K562 (cell line): Measurements from ENCODE around the gene MIF. TPM values are rescaled to one million over a fixed set of nuclear protein-coding genes. Genes with fewer than 3 reads are reported as not detected.

Experiments used
- BRD4 ChIP-seq: fragments of 200-600 bp; sonication (generic); IDR thresholded peaks from 2 replicates; pipeline ENCODE4 v1.6.1; 2017; ENCODE audit warnings: inconsistent platforms
- CTBP1 ChIP-seq: fragments of 450-650 bp; IDR thresholded peaks from 2 replicates; pipeline ENCODE4 v1.6.1; 2016; ENCODE audit warnings: borderline replicate concordance
- CXXC5 ChIP-seq: fragments of 250-450 bp; sonication (Bioruptor Pico); IDR thresholded peaks from 2 replicates; pipeline ENCODE4 v1.8.0; 2022; ENCODE audit warnings: inconsistent platforms, mild to moderate bottlenecking, moderate library complexity
- ELF4 ChIP-seq: fragments of 450-650 bp; formaldehyde crosslinking; IDR thresholded peaks from 2 replicates; pipeline ENCODE4 v1.4.0; 2022; ENCODE audit warnings: missing genetic modification characterization
- HDAC2 ChIP-seq: fragments of 450-650 bp; IDR thresholded peaks from 2 replicates; pipeline ENCODE4 v1.6.1; 2016; ENCODE audit warnings: mild to moderate bottlenecking
- KDM2B ChIP-seq: fragments of 250-450 bp; sonication (Bioruptor Pico); IDR thresholded peaks from 2 replicates; pipeline ENCODE4 v1.8.0; 2021; ENCODE audit warnings: mild to moderate bottlenecking, moderate library complexity
- KLF16 ChIP-seq: IDR thresholded peaks from 2 replicates; pipeline ENCODE4 v1.6.1; 2016; ENCODE audit warnings: antibody characterized with exemption
- L3MBTL2 ChIP-seq: fragments of 450-650 bp; IDR thresholded peaks from 2 replicates; pipeline ENCODE4 v1.6.1; 2016; ENCODE audit warnings: mild to moderate bottlenecking, moderate library complexity
- MED1 ChIP-seq: sonication (generic); formaldehyde crosslinking; IDR thresholded peaks from 2 replicates; pipeline ENCODE4 v1.8.1; 2023; ENCODE audit warnings: missing genetic modification reagents, borderline replicate concordance
- NCOA4 ChIP-seq: fragments of 450-650 bp; IDR thresholded peaks from 2 replicates; pipeline ENCODE4 v1.6.1; 2018; ENCODE audit warnings: mild to moderate bottlenecking; ENCODE audit not compliant: partially characterized antibody
- NFIC ChIP-seq: fragments of 450-650 bp; IDR thresholded peaks from 2 replicates; pipeline ENCODE4 v1.6.1; 2017; ENCODE audit warnings: mild to moderate bottlenecking, inconsistent platforms
- NRF1 ChIP-seq, 2 experiments: fragments of 450-650 bp; IDR thresholded peaks in 1 of 2; conservative IDR thresholded peaks in 1 of 2; 2 replicates each; pipeline ENCODE4 v1.6.1; 2014; ENCODE audit warnings: mild to moderate bottlenecking in 2 of 2
- POLR2G ChIP-seq: fragments of 200-400 bp; formaldehyde crosslinking; IDR thresholded peaks from 2 replicates; pipeline ENCODE4 v1.6.1; 2017; ENCODE audit warnings: low read depth, mild to moderate bottlenecking, antibody characterized with exemption, low read length, moderate library complexity
- RBBP5 ChIP-seq: fragments of 200-600 bp; sonication (generic); IDR thresholded peaks from 2 replicates; pipeline ENCODE4 v1.6.1; 2012; ENCODE audit warnings: borderline replicate concordance, mild to moderate bottlenecking, low read length, control low read depth, inconsistent platforms; ENCODE audit not compliant: insufficient read depth, poor library complexity, severe bottlenecking
- RBFOX2 ChIP-seq: fragments of 200-400 bp; formaldehyde crosslinking; IDR thresholded peaks from 2 replicates; pipeline ENCODE4 v1.6.1; 2017; ENCODE audit warnings: low read depth, mild to moderate bottlenecking, low read length, moderate library complexity
- SETDB1 ChIP-seq: IDR thresholded peaks from one replicate; pipeline ENCODE4 v1.6.1; 2012; ENCODE audit warnings: low read length, control low read depth, inconsistent platforms
- TAF7 ChIP-seq: fragments of 450-650 bp; IDR thresholded peaks from 2 replicates; pipeline ENCODE4 v1.6.1; 2016; ENCODE audit warnings: missing genetic modification characterization, missing compliant biosample characterization
- TEAD1 ChIP-seq, 2 experiments: fragments of 450-650 bp in 1 of 2; sonication (generic) in 1 of 2; formaldehyde crosslinking; IDR thresholded peaks; 2 replicates each; pipeline versions ENCODE4 v1.4.0 to v1.8.0; 2020 to 2022; ENCODE audit warnings: mild to moderate bottlenecking in 2 of 2, missing genetic modification reagents in 1 of 2
- ZFP36 ChIP-seq: fragments of 150-350 bp; IDR thresholded peaks from 2 replicates; pipeline ENCODE4 v1.6.1; 2018; ENCODE audit warnings: low read length, low read depth; ENCODE audit not compliant: partially characterized antibody
- ZNF24 ChIP-seq: fragments of 450-650 bp; IDR thresholded peaks from 2 replicates; pipeline ENCODE4 v1.6.1; 2016
- ZNF583 ChIP-seq: fragments of 250-450 bp; sonication (Bioruptor Pico); IDR thresholded peaks from 2 replicates; pipeline ENCODE4 v1.4.0; 2020
- ZNF589 ChIP-seq: fragments of 200-800 bp; sonication (Bioruptor generic); IDR thresholded peaks from 2 replicates; pipeline ENCODE4 v1.6.1; 2016; ENCODE audit warnings: low read depth, missing genetic modification characterization, missing compliant biosample characterization
- ZNF766 ChIP-seq: fragments of 200-800 bp; sonication (Bioruptor generic); conservative IDR thresholded peaks from 2 replicates; pipeline ENCODE4 v1.6.1; 2016; ENCODE audit warnings: missing genetic modification characterization, missing compliant biosample characterization
- ZSCAN32 ChIP-seq: fragments of 450-650 bp; formaldehyde crosslinking; IDR thresholded peaks from 2 replicates; pipeline ENCODE4 v1.4.0; 2020; ENCODE audit warnings: mild to moderate bottlenecking, moderate library complexity
- polyA plus RNA-seq, 8 experiments: library from polyadenylated mRNA; depleted of rRNA in 4 of 8; stranded (reverse) in 5 of 8; unstranded in 3 of 8; fragments of >200 nt; fragmentation: Nextera tagmentation in 2 of 8; fragmentation: Illumina TruSeq in 1 of 8; extraction: Ambion mirVana in 2 of 8; extraction: Trizol in 1 of 8; gene quantifications; 2 replicates each; pipeline versions ENCODE4 v1.2.1 to v1.2.3, GENCODE V29; 2011 to 2014; ENCODE audit warnings: inconsistent platforms in 1 of 8, missing spikeins in 1 of 8
- total RNA-seq, 7 experiments: library from RNA; depleted of rRNA in 6 of 7; stranded (reverse); fragments of >200 nt in 6 of 7; fragmentation: Illumina TruSeq in 2 of 7; extraction: Trizol in 2 of 7; gene quantifications; 2 replicates each; pipeline versions ENCODE4 v1.2.1 to v1.2.3, GENCODE V29; 2011 to 2021; ENCODE audit warnings: low replicate concordance in 1 of 7
- TF ChIP-seq, protein P1 (sequence below), 2 experiments: IDR thresholded peaks; 2 replicates each; pipeline ENCODE4 v1.6.1; 2011; ENCODE audit warnings: borderline replicate concordance in 1 of 2, control low read depth in 1 of 2, low read depth in 1 of 2, low read length in 1 of 2, mild to moderate bottlenecking in 1 of 2, mixed read lengths in 1 of 2, moderate library complexity in 1 of 2; ENCODE audit not compliant: insufficient read depth in 1 of 2, insufficient read length in 1 of 2, poor library complexity in 1 of 2, severe bottlenecking in 1 of 2; ENCODE audit errors: extremely low read depth in 1 of 2
- TF ChIP-seq, protein P2 (sequence below): fragments of 450-650 bp; formaldehyde crosslinking; IDR thresholded peaks from 2 replicates; pipeline ENCODE4 v1.4.0; 2020; ENCODE audit warnings: mild to moderate bottlenecking, moderate library complexity

The MIF gene
- total and polyA plus RNA-seq, 9 of the 15 experiments (the other 6 are each of a cell fraction or from before 2014, with no cell fraction given) = 7.4 to 666 (median 193) TPM

GRCh38 chr22:23894710-23895598 lies 771 bp downstream of the MIF start (continued):
- TF ChIP-seq, protein P1, sequence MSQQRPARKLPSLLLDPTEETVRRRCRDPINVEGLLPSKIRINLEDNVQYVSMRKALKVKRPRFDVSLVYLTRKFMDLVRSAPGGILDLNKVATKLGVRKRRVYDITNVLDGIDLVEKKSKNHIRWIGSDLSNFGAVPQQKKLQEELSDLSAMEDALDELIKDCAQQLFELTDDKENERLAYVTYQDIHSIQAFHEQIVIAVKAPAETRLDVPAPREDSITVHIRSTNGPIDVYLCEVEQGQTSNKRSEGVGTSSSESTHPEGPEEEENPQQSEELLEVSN (IDR thresholded peaks at IDR 0.05; ENCODE audit: borderline replicate concordance in 1 of 2, extremely low read depth in 1 of 2, insufficient read depth in 1 of 2, insufficient read length in 1 of 2, low read depth in 1 of 2, low read length in 1 of 2, poor library complexity in 1 of 2, severe bottlenecking in 1 of 2) = peak; percentile 77 to 89
- TF ChIP-seq KLF16 (no peak), MED1 (CRISPR knock-in tag) (0 out of 2 replicates have a peak, but pooled peaks have one; percentile 43), L3MBTL2 (peak; percentile 93), KDM2B (CRISPR knock-in tag) (peak; percentile 30; the same call in 1 of the 2 replicates), BRD4 (peak; percentile 48; the same call in 1 of the 2 replicates), ZSCAN32 (CRISPR knock-in tag) (no peak), ZNF589 (CRISPR knock-in tag) (0 out of 2 replicates have a peak, but pooled peaks have one; percentile 37), ZFP36 (no peak), NFIC (peak; percentile 89), TEAD1 (CRISPR knock-in tag; IDR thresholded peaks at IDR 0.05) (0 out of 4 replicates have a peak, but pooled peaks of 1 of the 2 experiments have one; percentile 15), NCOA4 (no peak), HDAC2 (no peak; the same call in 1 of the 2 replicates), NRF1 (conservative IDR thresholded peaks at IDR 0.05 in 1 of 2, IDR thresholded peaks at IDR 0.05 in 1 of 2) (peak; percentile 92 to 93), ELF4 (CRISPR knock-in tag) (0 out of 2 replicates have a peak, but pooled peaks have one; percentile 17), CXXC5 (CRISPR knock-in tag) (peak; percentile 51), SETDB1 (no peak), CTBP1 (no peak), ZNF24 (no peak), TAF7 (tag) (no peak), RBBP5 (peak; percentile 1), RBFOX2 (peak; percentile 60), POLR2G (peak; percentile 69), ZNF583 (CRISPR knock-in tag) (0 out of 2 replicates have a peak, but pooled peaks have one; percentile 37), ZNF766 (CRISPR knock-in tag) (0 out of 2 replicates have a peak, but pooled peaks have one; percentile 26)
- TF ChIP-seq, protein P2, sequence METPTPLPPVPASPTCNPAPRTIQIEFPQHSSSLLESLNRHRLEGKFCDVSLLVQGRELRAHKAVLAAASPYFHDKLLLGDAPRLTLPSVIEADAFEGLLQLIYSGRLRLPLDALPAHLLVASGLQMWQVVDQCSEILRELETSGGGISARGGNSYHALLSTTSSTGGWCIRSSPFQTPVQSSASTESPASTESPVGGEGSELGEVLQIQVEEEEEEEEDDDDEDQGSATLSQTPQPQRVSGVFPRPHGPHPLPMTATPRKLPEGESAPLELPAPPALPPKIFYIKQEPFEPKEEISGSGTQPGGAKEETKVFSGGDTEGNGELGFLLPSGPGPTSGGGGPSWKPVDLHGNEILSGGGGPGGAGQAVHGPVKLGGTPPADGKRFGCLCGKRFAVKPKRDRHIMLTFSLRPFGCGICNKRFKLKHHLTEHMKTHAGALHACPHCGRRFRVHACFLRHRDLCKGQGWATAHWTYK (CRISPR knock-in tag) = peak; percentile 34; the same call in 1 of the 2 replicates
